Muscle layer of colon (tissue), 2 donors: Measurements from ENCODE around the gene NDUFB1.

ENCODE experiments used
- H3K27ac ChIP-seq: one replicate; pipeline ENCODE4 v1.7.0; 2013; ENCODE audit warnings: low read depth, mild to moderate bottlenecking, low read length, moderate library complexity
- H3K27me3 ChIP-seq, 2 donors: one replicate each; pipeline ENCODE4 v1.7.0; 2013; ENCODE audit warnings: low read length in 2 of 2, mild to moderate bottlenecking in 2 of 2; ENCODE audit not compliant: insufficient read depth in 2 of 2, control insufficient read depth in 1 of 2
- H3K36me3 ChIP-seq: one replicate; pipeline ENCODE4 v1.7.0; 2013; ENCODE audit warnings: mild to moderate bottlenecking, low read length; ENCODE audit not compliant: insufficient read depth
- H3K4me1 ChIP-seq: one replicate; pipeline ENCODE4 v1.7.0; 2013; ENCODE audit warnings: mild to moderate bottlenecking, low read length; ENCODE audit not compliant: insufficient read depth
- H3K4me3 ChIP-seq, 2 donors: one replicate each; pipeline ENCODE4 v1.7.0; 2013; ENCODE audit warnings: low read length in 2 of 2, low read depth in 1 of 2, mild to moderate bottlenecking in 1 of 2, moderate library complexity in 1 of 2
- H3K9ac ChIP-seq: one replicate; pipeline ENCODE4 v1.7.0; 2013; ENCODE audit warnings: low read length
- H3K9me3 ChIP-seq: one replicate; pipeline ENCODE4 v1.7.0; 2013; ENCODE audit warnings: mild to moderate bottlenecking, low read length
- donor health status: abdominal sarcoma.
- donor health status: Adenocarcinoma of cecum.

NDUFB1 gene

GRCh38 chr14:92121670-92122350 is at the start of gene NDUFB1, which contains the start of gene CPSF2:
Gene NDUFB1 (minus strand): TSS chr14:92121706. CDS start chr14:92117637, 4,069 bp downstream.
Gene CPSF2 (plus strand): TSS chr14:92121969. CDS start chr14:92130985, 9,016 bp downstream.
- Histone ChIP-seq H3K4me3 (peak within 1 kb of the TSS; percentile 90 to 96), H3K9ac (peak within 1 kb of the TSS; percentile 82), H3K27ac (peak within 1 kb of the TSS; percentile 100), H3K27me3 (no peaks in the 10 kb centered on the region), H3K9me3 (no peaks in the 10 kb centered on the region), H3K36me3 (peaks cover 17% of the 10 kb centered on the region), H3K4me1 (peaks cover 34% of the 10 kb centered on the region)

- Histone ChIP-seq H3K27me3 (no peaks in the 10 kb centered on the region), H3K27ac (no peak overlapping the region), H3K9me3 (no peaks in the 10 kb centered on the region), H3K4me3 (no peak overlapping the region), H3K4me1 (no peaks in the 10 kb centered on the region), H3K9ac (no peak overlapping the region), H3K36me3 (peaks cover 23% of the 10 kb centered on the region)
Measured at GRCh38 chr14:92164958-92165357, 43.5 kb upstream of the NDUFB1 start.

- H3K4me1 ChIP-seq: no peaks in the 10 kb centered on the region
- no peak overlapping the region for H3K9ac ChIP-seq
- no peaks in the 10 kb centered on the region for H3K9me3 ChIP-seq
- peaks cover 41% of the 10 kb centered on the region for H3K36me3 ChIP-seq
- no peak overlapping the region for H3K4me3 ChIP-seq
- H3K27ac ChIP-seq: no peak overlapping the region
- H3K27me3 ChIP-seq: no peaks in the 10 kb centered on the region
Measured at GRCh38 chr14:92161521-92161920, 40.0 kb upstream of the NDUFB1 start.

- Histone ChIP-seq H3K27me3 (no peaks in the 10 kb centered on the region), H3K4me1 (no peaks in the 10 kb centered on the region), H3K27ac (no peak overlapping the region), H3K4me3 (no peak overlapping the region), H3K9me3 (no peaks in the 10 kb centered on the region), H3K36me3 (peaks cover 49% of the 10 kb centered on the region), H3K9ac (no peak overlapping the region)
Measured at GRCh38 chr14:92160619-92161018, 39.1 kb upstream of the NDUFB1 start.

- Histone ChIP-seq H3K27me3 (no peaks in the 10 kb centered on the region), H3K9ac (no peak overlapping the region), H3K27ac (no peak overlapping the region), H3K4me1 (no peaks in the 10 kb centered on the region), H3K36me3 (peaks cover 43% of the 10 kb centered on the region), H3K9me3 (no peaks in the 10 kb centered on the region), H3K4me3 (no peak overlapping the region)
Measured at GRCh38 chr14:92154283-92154942, 32.9 kb upstream of the NDUFB1 start.

- H3K4me3 ChIP-seq: no peak overlapping the region
- no peak overlapping the region for H3K27ac ChIP-seq
- H3K36me3 ChIP-seq: peaks cover 45% of the 10 kb centered on the region
- no peaks in the 10 kb centered on the region for H3K9me3 ChIP-seq
- no peaks in the 10 kb centered on the region for H3K4me1 ChIP-seq
- no peaks in the 10 kb centered on the region for H3K27me3 ChIP-seq
- H3K9ac ChIP-seq: no peak overlapping the region
Measured at GRCh38 chr14:92153581-92153980, 32.1 kb upstream of the NDUFB1 start.

GRCh38 chr14:92144708-92145107 is 23.2 kb upstream of the NDUFB1 start:
- no peak overlapping the region for H3K4me3 ChIP-seq
- H3K4me1 ChIP-seq: no peaks in the 10 kb centered on the region
- H3K27ac ChIP-seq: no peak overlapping the region
- no peak overlapping the region for H3K9ac ChIP-seq
- peaks cover 64% of the 10 kb centered on the region for H3K36me3 ChIP-seq
- no peaks in the 10 kb centered on the region for H3K9me3 ChIP-seq
- H3K27me3 ChIP-seq: no peaks in the 10 kb centered on the region

GRCh38 chr14:92143962-92144361 is 22.5 kb upstream of the NDUFB1 start:
- Histone ChIP-seq H3K4me1 (no peaks in the 10 kb centered on the region), H3K9ac (no peak overlapping the region), H3K27me3 (no peaks in the 10 kb centered on the region), H3K27ac (no peak overlapping the region), H3K4me3 (no peak overlapping the region), H3K9me3 (no peaks in the 10 kb centered on the region), H3K36me3 (peaks cover 57% of the 10 kb centered on the region)

GRCh38 chr14:92143309-92143708 is 21.8 kb upstream of the NDUFB1 start:
- Histone ChIP-seq H3K9me3 (no peaks in the 10 kb centered on the region), H3K4me1 (no peaks in the 10 kb centered on the region), H3K4me3 (no peak overlapping the region), H3K36me3 (peaks cover 61% of the 10 kb centered on the region), H3K9ac (no peak overlapping the region), H3K27ac (no peak overlapping the region), H3K27me3 (no peaks in the 10 kb centered on the region)

- Histone ChIP-seq H3K36me3 (peaks cover 34% of the 10 kb centered on the region), H3K27me3 (no peaks in the 10 kb centered on the region), H3K4me1 (no peaks in the 10 kb centered on the region), H3K9me3 (no peaks in the 10 kb centered on the region), H3K9ac (no peak overlapping the region), H3K4me3 (no peak overlapping the region), H3K27ac (no peak overlapping the region)
Measured at GRCh38 chr14:92135269-92135668, 13.8 kb upstream of the NDUFB1 start.

GRCh38 chr14:92134456-92134855 is 12.9 kb upstream of the NDUFB1 start:
- H3K9ac ChIP-seq: no peak overlapping the region
- H3K36me3 ChIP-seq: peaks cover 38% of the 10 kb centered on the region
- H3K4me3 ChIP-seq: no peak overlapping the region
- H3K4me1 ChIP-seq: no peaks in the 10 kb centered on the region
- no peak overlapping the region for H3K27ac ChIP-seq
- no peaks in the 10 kb centered on the region for H3K27me3 ChIP-seq
- H3K9me3 ChIP-seq: no peaks in the 10 kb centered on the region

- Histone ChIP-seq H3K27me3 (no peaks in the 10 kb centered on the region), H3K36me3 (peaks cover 10% of the 10 kb centered on the region), H3K9me3 (no peaks in the 10 kb centered on the region), H3K4me1 (peaks cover 34% of the 10 kb centered on the region), H3K4me3 (peak overlapping the region; percentile 90 to 96), H3K27ac (peak overlapping the region; percentile 100), H3K9ac (peak overlapping the region; percentile 82)
Measured at GRCh38 chr14:92122761-92123160, 1.3 kb upstream of the NDUFB1 start.
